ENCODE results near the gene BCAN. TPM values are rescaled to one million over a fixed set of nuclear protein-coding genes. Genes with fewer than 3 reads are reported as not detected.
A peak's percentile ranks its signal among the peaks of the same experiment; 100 is the strongest.

Gene BCAN
- total RNA-seq, 1 donor from 2014 or later = not detected

GRCh38 chr1:156643049-156643777 lies 1.3 kb downstream of the BCAN start:
- DNase-seq (ENCODE audit: low read depth in 2 of 2) = no peak

DNA sequence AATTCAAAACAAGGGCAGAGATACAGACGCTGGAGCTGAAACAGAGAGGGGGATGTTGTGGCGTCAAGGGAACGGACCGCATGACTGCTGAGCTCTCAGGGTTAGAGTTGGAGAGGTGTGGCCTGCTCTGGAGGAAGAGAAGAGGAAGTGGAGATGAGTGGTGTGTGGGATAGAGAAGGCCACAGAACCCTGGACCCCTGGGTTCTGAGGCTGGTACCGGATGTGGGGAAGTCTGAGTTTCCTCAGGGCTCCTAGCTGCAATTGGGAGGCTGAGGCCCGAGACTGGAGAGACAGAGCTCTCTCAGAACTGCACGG lies 1.8 kb downstream of the BCAN start:
- no peak for DNase-seq (ENCODE audit: low read depth in 2 of 2)

- DNase-seq (ENCODE audit: low read depth in 2 of 2) = no peak
Observed at GRCh38 chr1:156644146-156644545, 2.2 kb downstream of the BCAN start.

DNA sequence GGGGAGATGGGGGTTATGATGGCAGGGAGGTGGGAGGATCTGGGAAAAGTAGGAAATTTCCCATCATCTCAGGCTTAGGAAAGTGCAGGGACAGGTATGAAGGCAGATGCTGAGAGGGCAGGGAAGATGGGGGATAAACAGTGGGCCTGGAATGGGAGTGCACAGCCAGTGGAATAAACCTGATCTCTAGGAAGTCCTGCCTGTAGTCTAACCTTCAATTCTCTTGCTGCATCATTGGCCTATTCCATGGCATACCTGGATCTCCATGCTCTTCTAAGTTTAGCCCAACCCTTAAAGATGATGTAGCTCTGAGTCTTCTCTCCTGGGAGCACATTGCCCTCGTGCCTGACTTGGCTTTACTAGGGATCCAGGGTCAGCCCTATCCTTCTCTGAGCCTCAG lies 2.7 kb downstream of the BCAN start:
- DNase-seq (ENCODE audit: low read depth in 2 of 2) = no peak

DNA sequence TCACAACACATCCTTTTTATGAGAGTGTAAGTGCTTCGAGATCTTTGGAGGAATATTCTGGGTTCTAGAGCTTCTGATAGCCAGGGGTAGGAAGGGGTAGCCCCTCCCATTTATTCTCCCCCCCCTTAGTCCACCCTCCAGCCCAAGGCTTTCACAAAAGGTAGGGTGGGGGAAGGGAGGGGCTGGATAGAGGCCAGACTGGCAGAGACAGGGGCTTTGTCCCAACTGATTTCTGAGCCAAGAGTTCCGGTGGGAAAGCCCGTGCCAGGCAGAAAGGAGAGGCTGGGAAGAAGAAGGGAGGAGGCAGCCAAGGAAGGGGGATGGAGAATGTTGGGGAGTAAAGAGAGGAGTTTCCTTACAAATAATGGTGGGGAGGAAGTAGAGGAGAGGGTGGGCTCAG lies 3.1 kb downstream of the BCAN start:
- no peak for DNase-seq (ENCODE audit: low read depth in 2 of 2)

GRCh38 chr1:156645666-156646065 lies 3.7 kb downstream of the BCAN start:
- DNase-seq (ENCODE audit: low read depth in 2 of 2) = no peak

GRCh38 chr1:156646738-156647211 lies 4.9 kb downstream of the BCAN start:
- DNase-seq (ENCODE audit: low read depth in 2 of 2) = no peak

- DNase-seq (ENCODE audit: low read depth in 2 of 2) = no peak
Observed at GRCh38 chr1:156647351-156647750, 5.4 kb downstream of the BCAN start.

GRCh38 chr1:156648496-156648895 lies 6.6 kb downstream of the BCAN start:
- DNase-seq (ENCODE audit: low read depth in 2 of 2) = no peak

DNA sequence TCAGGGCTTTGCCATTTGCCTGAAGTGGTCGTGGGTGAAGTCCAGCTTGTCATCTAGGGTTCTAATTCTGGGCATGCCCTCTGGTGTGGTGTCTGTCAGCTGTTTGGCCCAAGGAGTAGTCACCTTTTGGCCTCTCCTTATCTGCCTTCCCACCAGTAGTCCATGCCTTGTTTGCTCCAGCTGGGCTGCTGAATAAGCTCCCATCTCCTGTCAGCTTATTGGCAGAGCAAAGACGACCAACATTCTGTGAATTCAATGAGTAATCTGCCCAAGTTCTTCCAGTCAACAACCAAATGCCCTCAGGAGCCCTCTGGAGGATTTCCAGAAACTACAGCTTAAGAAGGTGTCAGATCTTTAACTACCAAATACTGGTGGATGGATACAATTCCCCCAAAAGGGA lies 7.0 kb downstream of the BCAN start:
- DNase-seq (ENCODE audit: low read depth in 2 of 2) = no peak

- DNase-seq (ENCODE audit: low read depth in 2 of 2) = peak; percentile 32 to 54
Observed at GRCh38 chr1:156652131-156652991, 10.4 kb downstream of the BCAN start.

- DNase-seq (ENCODE audit: low read depth in 2 of 2) = no peak
Observed at GRCh38 chr1:156652992-156653355, 11.1 kb downstream of the BCAN start.

DNA sequence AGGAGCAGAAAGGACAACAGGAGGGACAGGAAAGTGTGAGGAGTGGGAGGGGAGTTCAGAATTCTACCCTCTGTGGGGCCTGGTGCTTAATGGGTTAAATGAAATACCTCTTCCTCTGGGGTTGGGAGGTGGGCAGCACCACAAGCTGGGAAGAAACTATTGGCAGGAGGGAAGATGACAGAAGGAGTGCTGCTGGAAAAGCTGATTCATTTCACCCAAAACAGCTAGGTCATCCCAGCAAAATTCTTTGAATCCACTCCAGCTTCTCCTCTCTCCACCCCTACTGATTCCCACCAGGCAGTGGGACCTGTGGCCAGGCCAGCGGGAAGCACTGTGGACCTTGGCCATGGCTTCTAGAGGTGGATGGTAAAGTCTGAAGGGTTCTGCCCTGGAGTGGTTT lies 12.8 kb downstream of the BCAN start:
- DNase-seq (ENCODE audit: low read depth in 2 of 2) = no peak

GRCh38 chr1:156655151-156655903 lies 13.4 kb downstream of the BCAN start:
- no peak for DNase-seq (ENCODE audit: low read depth in 2 of 2)

- no peak for DNase-seq (ENCODE audit: low read depth in 2 of 2)
Observed at GRCh38 chr1:156655904-156656516, 14.1 kb downstream of the BCAN start.

DNA sequence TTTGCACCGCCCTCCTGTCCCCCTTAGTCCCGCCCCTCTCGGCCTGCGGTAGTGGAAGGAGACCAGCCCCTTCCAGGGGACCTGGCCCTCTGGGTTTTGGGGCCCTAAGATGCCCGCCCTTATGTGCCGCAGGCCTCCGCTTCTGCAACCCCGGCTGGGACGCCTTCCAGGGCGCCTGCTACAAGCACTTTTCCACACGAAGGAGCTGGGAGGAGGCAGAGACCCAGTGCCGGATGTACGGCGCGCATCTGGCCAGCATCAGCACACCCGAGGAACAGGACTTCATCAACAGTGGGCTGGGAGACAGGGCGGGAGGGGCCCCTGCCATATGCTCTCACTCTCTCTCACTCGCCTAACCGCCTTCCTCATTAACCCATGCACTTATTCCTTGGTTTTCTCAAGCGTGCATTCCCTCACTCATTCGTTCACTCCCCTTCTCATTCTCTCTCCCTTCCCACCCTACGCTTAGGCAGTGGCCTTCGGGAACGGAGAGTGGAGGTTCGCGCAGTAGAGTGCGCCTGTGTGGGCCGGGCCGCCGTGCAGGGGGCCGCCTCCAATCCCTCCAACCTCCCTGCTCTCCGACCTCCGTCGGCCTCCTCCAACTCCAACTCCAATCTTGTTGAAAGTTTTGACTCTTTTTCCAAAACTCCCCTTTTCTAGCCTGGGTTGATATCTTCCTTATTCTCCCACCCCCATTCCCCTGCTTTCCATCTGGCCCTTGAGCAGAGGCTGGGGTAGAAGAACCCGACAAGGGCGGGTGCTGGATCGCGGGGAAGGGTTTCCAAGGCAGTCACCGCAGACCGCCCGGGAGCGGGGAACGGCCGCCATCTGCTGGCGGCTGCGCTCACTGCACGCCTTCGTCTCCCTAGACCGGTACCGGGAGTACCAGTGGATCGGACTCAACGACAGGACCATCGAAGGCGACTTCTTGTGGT lies 15.2 kb downstream of the BCAN start:
- peak; percentile 62 to 64 for DNase-seq (ENCODE audit: low read depth in 2 of 2)

GRCh38 chr1:156657741-156658319 lies 15.9 kb downstream of the BCAN start:
- peak in 1 of 2 donors; percentile 20 for DNase-seq (ENCODE audit: low read depth in 2 of 2)

- DNase-seq (ENCODE audit: low read depth in 2 of 2) = no peak
Observed at GRCh38 chr1:156658496-156658895, 16.6 kb downstream of the BCAN start.

- no peak for DNase-seq (ENCODE audit: low read depth in 2 of 2)
Observed at GRCh38 chr1:156658945-156659574, 17.1 kb downstream of the BCAN start.

DNA sequence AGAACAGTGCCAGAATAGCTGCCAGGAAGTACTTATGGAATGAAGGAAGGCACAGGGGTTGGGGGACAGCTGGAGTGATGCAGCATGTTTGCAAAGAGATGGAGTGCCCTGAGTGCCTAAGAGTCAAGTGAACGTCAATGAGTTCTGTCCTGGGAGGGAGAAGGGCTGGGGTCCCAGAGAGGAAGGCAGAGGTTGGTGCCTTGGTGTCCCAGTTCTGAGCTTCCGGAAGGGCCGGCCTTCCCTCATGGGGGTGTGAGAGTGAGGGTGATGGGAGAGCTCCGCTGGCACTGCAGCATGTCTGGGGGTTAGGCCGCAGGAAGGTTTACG lies 17.7 kb downstream of the BCAN start:
- no peak for DNase-seq (ENCODE audit: low read depth in 2 of 2)
